ENCODE data around the gene WWC2. TPM values are rescaled to one million over a fixed set of nuclear protein-coding genes. Genes with fewer than 3 reads are reported as not detected.

Gene WWC2
- polyA plus RNA-seq, 4 donors, result 0.22 to 15.6 (median 2.1) TPM

DNA sequence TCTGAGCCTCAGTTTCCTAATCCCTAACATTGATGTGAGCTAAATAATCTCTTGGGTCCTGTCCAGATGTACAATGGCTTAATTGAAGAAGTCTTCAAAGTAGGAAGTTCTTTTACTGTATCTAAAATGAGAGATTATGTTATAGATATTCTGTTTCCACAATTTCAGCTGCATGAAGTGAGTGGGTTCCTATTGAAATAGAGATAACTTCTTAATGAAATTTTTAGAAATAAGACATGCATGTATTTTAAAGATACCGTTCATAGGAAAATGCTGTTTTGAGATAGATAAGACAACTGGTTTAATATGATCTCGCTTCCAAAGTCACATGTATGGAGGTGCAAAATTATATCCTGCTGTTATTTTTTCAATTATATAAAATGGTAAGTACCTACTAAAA is 149.1 kb downstream of the WWC2 start:
- Histone ChIP-seq H3K4me3 (ENCODE audit: low read depth in 1 of 3, low read length in 3 of 3) (no peak overlapping the region), H3K4me1 (ENCODE audit: control insufficient read depth in 3 of 3, insufficient read depth in 2 of 3, low read depth in 1 of 3, low read length in 2 of 3) (peaks cover 0 to 4% (median 0%) of the 10 kb centered on the region in 3 donors), H3K9me3 (ENCODE audit: control insufficient read depth in 2 of 2, insufficient read depth in 1 of 2, low read depth in 1 of 2, low read length in 1 of 2) (no peaks in the 10 kb centered on the region), H3K27me3 (ENCODE audit: control insufficient read depth in 3 of 3, insufficient read depth in 3 of 3, low read length in 3 of 3) (no peaks in the 10 kb centered on the region), H3K27ac (ENCODE audit: low read depth in 1 of 3, low read length in 2 of 3) (no peak overlapping the region), H3K36me3 (ENCODE audit: control insufficient read depth in 3 of 3, insufficient read depth in 2 of 3, low read depth in 1 of 3, low read length in 3 of 3) (peaks cover 0 to 13% (median 0%) of the 10 kb centered on the region in 3 donors)
- 84 to 97% (median 95%) methylated on average over 2 of the region's 2 CpGs for WGBS, 3 donors
- FAIRE-seq, result no peak
- no peak for DNase-seq

DNA sequence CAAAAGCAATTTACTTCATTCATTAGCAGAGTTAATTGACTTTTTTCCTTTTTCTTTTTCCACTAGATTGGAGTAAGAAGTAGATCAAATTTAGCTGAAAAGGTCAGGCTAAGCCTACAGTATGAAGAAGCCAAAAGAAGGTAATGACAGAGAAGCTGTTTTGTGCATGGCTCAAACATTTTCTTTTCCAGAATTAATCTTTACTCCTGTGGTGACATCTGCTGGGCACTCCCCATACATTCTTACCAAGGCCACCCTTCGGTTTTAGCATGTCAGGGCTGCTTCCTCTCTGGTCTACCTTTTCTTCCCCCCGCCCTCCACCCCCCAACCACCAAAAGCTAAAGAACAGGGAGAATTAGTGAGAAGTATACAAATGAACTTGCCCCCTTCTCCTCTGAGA is 150.8 kb downstream of the WWC2 start:
- Histone ChIP-seq H3K36me3 (ENCODE audit: control insufficient read depth in 3 of 3, insufficient read depth in 2 of 3, low read depth in 1 of 3, low read length in 3 of 3) (peaks cover 0 to 13% (median 0%) of the 10 kb centered on the region in 3 donors), H3K4me3 (ENCODE audit: low read depth in 1 of 3, low read length in 3 of 3) (no peak overlapping the region), H3K27ac (ENCODE audit: low read depth in 1 of 3, low read length in 2 of 3) (no peak overlapping the region), H3K4me1 (ENCODE audit: control insufficient read depth in 3 of 3, insufficient read depth in 2 of 3, low read depth in 1 of 3, low read length in 2 of 3) (peaks cover 0 to 10% (median 0%) of the 10 kb centered on the region in 3 donors), H3K9me3 (ENCODE audit: control insufficient read depth in 2 of 2, insufficient read depth in 1 of 2, low read depth in 1 of 2, low read length in 1 of 2) (no peaks in the 10 kb centered on the region), H3K27me3 (ENCODE audit: control insufficient read depth in 3 of 3, insufficient read depth in 3 of 3, low read length in 3 of 3) (no peaks in the 10 kb centered on the region)
- 2 to 38% (median 7%) methylated on average over 2 of the region's 2 CpGs for WGBS, 3 donors
- DNase-seq (peak; percentile 32 to 61), FAIRE-seq (no peak)

DNA sequence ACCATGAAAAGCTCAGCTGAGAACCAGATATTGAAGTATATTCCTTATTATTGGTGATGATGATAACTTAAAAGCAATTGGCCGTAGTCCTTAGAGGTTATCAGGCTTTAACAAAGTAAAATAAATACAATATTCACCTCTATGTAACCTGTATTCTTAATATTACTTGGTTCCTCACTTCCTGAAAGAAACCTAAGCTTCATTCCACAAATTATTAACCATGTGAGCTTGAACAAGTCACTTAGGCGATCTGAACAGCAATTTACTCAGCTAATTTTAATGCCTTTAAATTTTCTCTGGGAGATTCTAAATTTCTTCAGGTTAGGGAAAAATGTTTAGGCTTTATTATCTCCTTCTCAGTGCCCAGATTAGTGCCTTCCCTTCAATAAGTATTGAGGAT is 151.8 kb downstream of the WWC2 start:
- Histone ChIP-seq H3K36me3 (ENCODE audit: control insufficient read depth in 3 of 3, insufficient read depth in 2 of 3, low read depth in 1 of 3, low read length in 3 of 3) (peaks cover 0 to 8% (median 0%) of the 10 kb centered on the region in 3 donors), H3K9me3 (ENCODE audit: control insufficient read depth in 2 of 2, insufficient read depth in 1 of 2, low read depth in 1 of 2, low read length in 1 of 2) (no peaks in the 10 kb centered on the region), H3K27ac (ENCODE audit: low read depth in 1 of 3, low read length in 2 of 3) (peak overlapping the region in 1 of 3 donors; percentile 19), H3K27me3 (ENCODE audit: control insufficient read depth in 3 of 3, insufficient read depth in 3 of 3, low read length in 3 of 3) (no peaks in the 10 kb centered on the region), H3K4me3 (ENCODE audit: low read depth in 1 of 3, low read length in 3 of 3) (no peak overlapping the region), H3K4me1 (ENCODE audit: control insufficient read depth in 3 of 3, insufficient read depth in 2 of 3, low read depth in 1 of 3, low read length in 2 of 3) (peaks cover 0 to 10% (median 0%) of the 10 kb centered on the region in 3 donors)
- no peak for FAIRE-seq
- WGBS, 3 donors, result 18 to 65% (median 41%) methylated on average over 2 of the region's 2 CpGs
- peak in 1 of 2 donors; percentile 23 for DNase-seq

DNA sequence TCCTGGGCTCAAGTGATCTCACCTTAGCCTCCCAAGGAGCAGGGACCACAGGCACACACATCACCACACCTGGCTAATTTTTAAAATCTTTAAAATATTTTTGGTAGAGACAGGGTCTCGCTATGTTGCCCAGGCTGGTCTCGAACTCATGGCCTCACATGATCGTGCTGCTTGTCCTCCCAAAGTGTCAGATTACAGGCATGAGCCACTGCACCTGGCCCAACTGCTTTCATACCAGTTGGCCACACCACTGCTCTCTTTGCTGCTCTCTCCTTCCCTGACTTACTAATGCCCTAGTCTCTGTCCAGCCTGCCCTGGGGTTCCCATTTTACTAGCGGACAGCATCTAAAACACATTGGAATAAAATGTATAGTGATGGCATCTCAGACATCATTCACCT is 153.9 kb downstream of the WWC2 start:
- Histone ChIP-seq H3K27ac (ENCODE audit: low read depth in 1 of 3, low read length in 2 of 3) (no peak overlapping the region), H3K4me3 (ENCODE audit: low read depth in 1 of 3, low read length in 3 of 3) (no peak overlapping the region), H3K27me3 (ENCODE audit: control insufficient read depth in 3 of 3, insufficient read depth in 3 of 3, low read length in 3 of 3) (no peaks in the 10 kb centered on the region), H3K9me3 (ENCODE audit: control insufficient read depth in 2 of 2, insufficient read depth in 1 of 2, low read depth in 1 of 2, low read length in 1 of 2) (no peaks in the 10 kb centered on the region), H3K4me1 (ENCODE audit: control insufficient read depth in 3 of 3, insufficient read depth in 2 of 3, low read depth in 1 of 3, low read length in 2 of 3) (peaks cover 0 to 14% (median 0%) of the 10 kb centered on the region in 3 donors), H3K36me3 (ENCODE audit: control insufficient read depth in 3 of 3, insufficient read depth in 2 of 3, low read depth in 1 of 3, low read length in 3 of 3) (peaks cover 0 to 7% (median 0%) of the 10 kb centered on the region in 3 donors)
- no peak for DNase-seq
- FAIRE-seq, result no peak
- WGBS, 3 donors, result 74 to 83% (median 81%) methylated on average over 4 of the region's 4 CpGs

DNA sequence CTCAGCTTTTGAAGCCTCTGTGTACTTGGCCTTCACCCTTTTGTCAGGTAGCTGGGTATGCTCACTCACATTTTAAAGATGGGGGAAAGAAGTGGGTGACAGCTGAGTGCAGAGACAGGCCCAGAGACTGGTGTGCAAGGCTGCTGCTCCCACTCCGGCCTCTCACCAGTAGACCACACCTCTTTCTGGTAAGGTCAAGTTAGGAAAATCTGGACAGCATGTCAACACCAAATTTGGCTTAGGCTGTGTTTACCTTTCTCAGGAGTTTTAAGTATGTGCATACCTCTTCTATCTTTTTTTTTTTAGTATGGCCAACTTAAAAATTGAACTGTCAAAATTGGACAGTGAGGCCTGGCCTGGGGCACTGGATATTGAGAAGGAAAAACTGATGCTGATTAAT is 154.4 kb downstream of the WWC2 start:
- DNase-seq, result no peak
- Histone ChIP-seq H3K27me3 (ENCODE audit: control insufficient read depth in 3 of 3, insufficient read depth in 3 of 3, low read length in 3 of 3) (no peaks in the 10 kb centered on the region), H3K4me1 (ENCODE audit: control insufficient read depth in 3 of 3, insufficient read depth in 2 of 3, low read depth in 1 of 3, low read length in 2 of 3) (peaks cover 0 to 14% (median 0%) of the 10 kb centered on the region in 3 donors), H3K4me3 (ENCODE audit: low read depth in 1 of 3, low read length in 3 of 3) (no peak overlapping the region), H3K9me3 (ENCODE audit: control insufficient read depth in 2 of 2, insufficient read depth in 1 of 2, low read depth in 1 of 2, low read length in 1 of 2) (no peaks in the 10 kb centered on the region), H3K36me3 (ENCODE audit: control insufficient read depth in 3 of 3, insufficient read depth in 2 of 3, low read depth in 1 of 3, low read length in 3 of 3) (peaks cover 0 to 7% (median 0%) of the 10 kb centered on the region in 3 donors), H3K27ac (ENCODE audit: low read depth in 1 of 3, low read length in 2 of 3) (no peak overlapping the region)
- no peak for FAIRE-seq
- 51 to 89% (median 85%) methylated on average over 1 of the region's 1 CpG for WGBS, 3 donors

DNA sequence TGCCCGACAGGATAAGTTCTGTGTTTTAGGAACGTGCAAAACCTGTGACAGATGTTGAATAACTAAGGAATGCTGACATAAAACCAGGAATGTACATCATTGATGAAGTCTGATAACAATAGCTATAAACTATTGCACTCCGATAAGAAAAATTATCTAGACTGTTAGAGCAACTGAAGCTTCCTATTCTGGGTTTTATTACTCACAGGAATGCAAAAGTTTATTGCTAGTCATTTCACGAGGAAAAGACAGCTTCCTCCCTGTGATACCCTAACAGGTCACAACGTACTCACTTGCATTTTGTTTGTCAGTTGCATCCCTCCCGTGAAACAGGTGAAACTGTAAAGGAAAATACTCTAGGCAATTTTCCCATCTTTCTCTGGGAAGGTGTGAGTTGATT is 155.1 kb downstream of the WWC2 start:
- H3K4me1 ChIP-seq (ENCODE audit: control insufficient read depth in 3 of 3, insufficient read depth in 2 of 3, low read depth in 1 of 3, low read length in 2 of 3), result peaks cover 0 to 14% (median 0%) of the 10 kb centered on the region in 3 donors
- H3K36me3 ChIP-seq (ENCODE audit: control insufficient read depth in 3 of 3, insufficient read depth in 2 of 3, low read depth in 1 of 3, low read length in 3 of 3), result peaks cover 0 to 7% (median 0%) of the 10 kb centered on the region in 3 donors
- 16 to 58% (median 31%) methylated on average over 6 of the region's 6 CpGs for WGBS, 3 donors
- H3K4me3 ChIP-seq (ENCODE audit: low read depth in 1 of 3, low read length in 3 of 3), result no peak overlapping the region
- DNase-seq (peak; percentile 13 to 42), FAIRE-seq (no peak)
- no peaks in the 10 kb centered on the region for H3K27me3 ChIP-seq (ENCODE audit: control insufficient read depth in 3 of 3, insufficient read depth in 3 of 3, low read length in 3 of 3)
- H3K27ac ChIP-seq (ENCODE audit: low read depth in 1 of 3, low read length in 2 of 3), result no peak overlapping the region
- no peaks in the 10 kb centered on the region for H3K9me3 ChIP-seq (ENCODE audit: control insufficient read depth in 2 of 2, insufficient read depth in 1 of 2, low read depth in 1 of 2, low read length in 1 of 2)

DNA sequence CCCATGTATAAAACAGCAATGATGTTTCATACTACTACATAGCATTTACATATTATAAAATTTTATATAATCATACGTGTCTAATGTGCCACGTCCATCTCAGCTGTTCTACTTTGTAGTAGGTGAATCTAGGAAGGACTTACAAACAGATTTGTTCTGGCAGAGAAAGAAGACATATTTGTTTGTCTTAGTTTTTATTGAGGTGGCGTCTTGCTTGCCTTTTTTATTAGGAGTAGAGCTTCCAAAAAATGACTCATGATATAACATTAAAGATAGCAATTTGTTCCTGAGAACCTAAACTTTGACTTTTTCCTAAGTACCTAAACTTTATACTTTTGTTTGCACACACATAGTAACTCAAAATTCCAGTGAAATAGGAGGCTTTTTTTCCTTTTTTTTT is 156.4 kb downstream of the WWC2 start:
- no peaks in the 10 kb centered on the region for H3K27me3 ChIP-seq (ENCODE audit: control insufficient read depth in 3 of 3, insufficient read depth in 3 of 3, low read length in 3 of 3)
- H3K4me1 ChIP-seq (ENCODE audit: control insufficient read depth in 3 of 3, insufficient read depth in 2 of 3, low read depth in 1 of 3, low read length in 2 of 3), result peaks cover 0 to 14% (median 0%) of the 10 kb centered on the region in 3 donors
- H3K27ac ChIP-seq (ENCODE audit: low read depth in 1 of 3, low read length in 2 of 3), result no peak overlapping the region
- WGBS, 3 donors, result 66 to 71% (median 71%) methylated on average over 3 of the region's 3 CpGs
- no peak overlapping the region for H3K4me3 ChIP-seq (ENCODE audit: low read depth in 1 of 3, low read length in 3 of 3)
- DNase-seq, result no peak
- no peaks in the 10 kb centered on the region for H3K9me3 ChIP-seq (ENCODE audit: control insufficient read depth in 2 of 2, insufficient read depth in 1 of 2, low read depth in 1 of 2, low read length in 1 of 2)
- H3K36me3 ChIP-seq (ENCODE audit: control insufficient read depth in 3 of 3, insufficient read depth in 2 of 3, low read depth in 1 of 3, low read length in 3 of 3), result peaks cover 0 to 7% (median 0%) of the 10 kb centered on the region in 3 donors
- FAIRE-seq, result no peak

DNA sequence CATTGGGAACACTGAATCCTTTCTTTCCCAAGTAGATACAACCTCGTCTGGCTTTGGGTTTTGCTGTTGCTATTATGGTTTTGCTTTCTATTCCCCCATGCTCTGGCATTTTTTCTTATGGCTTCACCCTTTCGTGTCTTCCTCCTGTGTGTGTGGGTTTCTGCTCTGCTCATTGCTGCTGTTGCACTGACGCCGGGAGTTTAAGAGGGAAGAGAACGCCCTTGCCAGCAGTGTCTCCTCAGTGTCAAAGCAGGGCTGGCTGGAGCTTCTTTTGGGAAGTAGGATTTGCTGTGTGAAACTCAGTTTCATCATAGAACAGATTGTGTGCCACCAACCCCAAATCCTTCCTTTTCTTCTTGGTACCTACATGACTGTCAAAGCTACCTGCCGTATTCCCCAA is 157.3 kb downstream of the WWC2 start:
- Histone ChIP-seq H3K9me3 (ENCODE audit: control insufficient read depth in 2 of 2, insufficient read depth in 1 of 2, low read depth in 1 of 2, low read length in 1 of 2) (no peaks in the 10 kb centered on the region), H3K4me3 (ENCODE audit: low read depth in 1 of 3, low read length in 3 of 3) (no peak overlapping the region), H3K27ac (ENCODE audit: low read depth in 1 of 3, low read length in 2 of 3) (no peak overlapping the region), H3K27me3 (ENCODE audit: control insufficient read depth in 3 of 3, insufficient read depth in 3 of 3, low read length in 3 of 3) (no peaks in the 10 kb centered on the region), H3K36me3 (ENCODE audit: control insufficient read depth in 3 of 3, insufficient read depth in 2 of 3, low read depth in 1 of 3, low read length in 3 of 3) (peaks cover 0 to 11% (median 0%) of the 10 kb centered on the region in 3 donors), H3K4me1 (ENCODE audit: control insufficient read depth in 3 of 3, insufficient read depth in 2 of 3, low read depth in 1 of 3, low read length in 2 of 3) (peaks cover 0 to 18% (median 0%) of the 10 kb centered on the region in 3 donors)
- 58 to 88% (median 79%) methylated on average over 6 of the region's 6 CpGs for WGBS, 3 donors
- DNase-seq (no peak), FAIRE-seq (no peak)
